GM19455 (cell line): ENCODE data around the gene RIN1.
A peak's percentile ranks its signal among the peaks of the same experiment; 100 is the strongest.
"Not testable (repeated sequence)": the region's sequence is repeated elsewhere in the genome, so short reads cannot be mapped to it uniquely, and the experiment has no call there.

ENCODE experiments used
- ATAC-seq: cut with Tn5 transposase; IDR thresholded peaks from one replicate; pipeline ENCODE4 v1.9.1; 2021; ENCODE audit not compliant: unreplicated experiment

The RIN1 gene

GRCh38 chr11:66359662-66360087, 23.4 kb upstream of the RIN1 start:
- ATAC-seq, result no peak

GRCh38 chr11:66350560-66351235, 14.5 kb upstream of the RIN1 start:
- not testable (repeated sequence) for ATAC-seq

DNA sequence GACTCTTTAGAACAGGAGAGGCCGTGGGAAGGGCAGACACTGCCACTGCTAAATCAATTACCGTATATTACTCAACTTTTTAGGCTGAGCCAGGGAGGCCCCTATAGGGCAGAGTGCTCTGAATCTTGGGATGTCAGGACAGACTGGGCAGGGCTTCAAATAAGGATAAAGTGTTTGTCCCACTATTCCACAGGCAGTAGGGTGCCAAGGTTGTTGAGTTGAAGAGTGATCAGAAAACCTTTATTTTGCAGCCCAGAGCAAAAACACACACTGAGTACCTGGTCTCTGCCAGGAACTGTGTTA, 12.8 kb upstream of the RIN1 start:
- ATAC-seq, result no peak

DNA sequence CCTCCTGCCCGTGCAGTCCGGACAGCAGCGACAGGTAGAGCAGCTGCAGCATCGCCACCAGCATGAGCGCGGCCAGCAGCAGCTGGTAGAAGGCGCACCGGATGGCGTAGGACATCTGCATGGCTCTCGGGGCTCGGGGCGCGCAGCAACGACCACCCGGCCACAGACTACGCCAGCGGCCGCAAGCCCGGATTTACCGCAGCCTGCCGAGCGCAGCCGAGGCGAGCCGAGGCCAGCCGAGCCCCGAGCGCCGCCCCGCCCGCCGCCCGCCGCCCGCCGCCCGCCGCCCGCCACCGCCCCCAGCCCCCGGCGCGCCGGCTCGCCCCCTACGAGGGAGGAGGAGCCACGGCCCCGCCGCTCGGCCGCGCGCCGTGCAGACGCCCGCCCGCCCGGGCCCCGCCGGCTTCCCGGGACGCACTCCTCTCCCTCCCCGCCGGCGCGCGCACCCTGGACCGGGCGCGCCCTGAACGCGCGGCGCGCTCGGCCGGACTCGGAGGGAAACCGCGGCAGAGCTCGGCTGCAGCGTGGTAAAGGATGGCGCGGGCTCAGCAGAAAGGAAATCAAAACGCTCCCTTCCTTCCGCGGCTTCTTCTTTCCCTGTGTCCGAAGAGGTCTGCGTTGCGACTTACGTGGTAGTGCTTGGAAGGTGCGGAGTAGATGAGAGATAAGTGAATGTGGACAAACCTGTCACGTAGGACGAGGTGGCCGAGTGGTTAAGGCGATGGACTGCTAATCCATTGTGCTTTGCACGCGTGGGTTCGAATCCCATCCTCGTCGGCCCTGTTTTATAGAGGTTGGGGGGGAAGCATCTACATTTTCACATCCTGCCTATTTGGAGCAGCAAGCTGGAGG, 11.4 kb upstream of the RIN1 start, which contains the start of gene B4GAT1:
B4GAT1 (minus strand) TSS at position 205 of the 852 bp plus-strand sequence; CDS start at position 121, 84 bp downstream.
- peak; percentile 43 for ATAC-seq

DNA sequence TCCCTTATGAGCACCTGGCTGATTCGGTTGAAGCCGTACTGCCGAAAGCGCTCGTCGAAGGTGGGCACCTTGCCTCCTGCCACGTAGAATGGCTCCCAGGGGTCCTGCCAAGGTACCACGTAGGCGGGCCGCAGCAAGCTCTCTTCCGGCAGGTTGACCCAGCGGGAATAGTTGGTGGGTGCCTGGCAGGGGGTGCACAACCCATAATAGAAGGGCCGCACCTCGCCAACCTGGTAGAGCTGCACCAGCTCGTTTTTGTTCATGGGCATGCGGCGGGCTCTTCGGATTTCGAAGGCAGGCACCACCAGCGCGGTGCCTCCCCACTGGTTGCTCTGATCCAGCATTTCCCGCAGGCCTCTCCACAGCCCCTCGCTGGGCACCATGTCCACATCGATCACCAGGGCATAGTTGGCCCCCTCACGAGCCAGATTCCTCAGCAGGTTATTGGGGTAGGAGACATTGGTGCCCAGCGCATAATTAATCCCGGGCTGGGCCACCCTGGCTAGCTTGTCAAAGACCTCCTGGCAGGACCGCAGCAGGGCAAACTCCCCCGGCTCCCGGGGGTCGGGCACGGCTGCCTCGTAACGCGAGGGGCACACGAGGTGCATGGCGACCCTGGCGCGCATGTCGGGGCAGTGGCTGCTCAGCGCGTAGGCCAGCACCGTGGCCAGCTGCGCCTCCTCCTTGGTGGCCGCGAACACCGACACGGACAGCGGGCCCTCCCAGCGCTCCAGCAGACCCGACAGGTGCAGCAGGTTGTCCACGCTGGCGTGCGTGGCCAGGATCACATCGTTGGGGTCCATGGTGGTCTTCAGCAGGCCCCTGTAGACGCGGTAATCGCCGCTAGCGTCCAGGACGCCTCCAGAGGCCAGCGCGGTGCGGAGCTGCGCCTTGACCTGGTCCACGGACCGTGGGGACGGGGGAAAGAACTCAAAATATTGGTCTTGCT, 10.5 kb upstream of the RIN1 start:
- no peak for ATAC-seq

DNA sequence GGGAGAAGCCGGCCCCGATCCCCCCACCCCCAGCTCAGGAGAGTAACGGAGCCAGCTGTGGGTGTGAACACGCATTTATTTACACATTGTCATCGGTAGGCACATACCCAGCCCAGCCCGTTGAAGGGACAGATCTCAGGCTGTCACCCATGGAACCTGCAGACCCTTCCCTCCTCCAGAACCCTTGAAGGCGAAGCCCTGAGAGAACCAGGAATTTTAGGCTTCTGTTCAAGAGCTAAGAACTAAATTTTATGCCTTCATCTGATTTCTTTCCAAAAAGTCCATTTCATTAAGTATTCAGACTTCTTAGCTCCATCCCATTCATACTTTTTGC, 9.0 kb upstream of the RIN1 start:
- peak; percentile 1 for ATAC-seq

GRCh38 chr11:66344550-66345315, 8.5 kb upstream of the RIN1 start, which contains the start of gene BRMS1:
TSS of gene BRMS1 (minus strand) at chr11:66345104. CDS start at chr11:66342234, 2,870 bp downstream.
- ATAC-seq, result peak; percentile 66

DNA sequence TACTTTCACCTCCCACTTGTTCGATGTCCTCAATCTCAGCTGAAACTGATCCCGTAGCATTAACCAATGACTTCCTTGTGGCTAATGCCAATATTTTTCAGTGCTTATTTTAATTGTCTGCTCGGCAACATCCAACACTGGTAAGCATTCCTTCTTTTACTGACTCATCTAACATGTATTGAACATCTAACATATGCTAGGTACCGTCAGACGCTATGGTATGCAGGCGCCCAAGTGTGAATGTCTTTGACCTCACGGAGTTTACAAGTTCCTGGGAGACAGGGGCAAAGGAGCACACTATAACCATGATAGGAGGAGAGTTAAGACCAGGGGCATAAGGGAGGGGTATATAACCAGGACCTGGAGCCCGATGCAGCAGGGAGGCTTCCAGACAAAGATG, 6.9 kb upstream of the RIN1 start:
- no peak for ATAC-seq

- ATAC-seq, result no peak
Measured at GRCh38 chr11:66341502-66342126, 5.4 kb upstream of the RIN1 start.

- no peak for ATAC-seq
Measured at GRCh38 chr11:66340596-66341501, 4.6 kb upstream of the RIN1 start.

DNA sequence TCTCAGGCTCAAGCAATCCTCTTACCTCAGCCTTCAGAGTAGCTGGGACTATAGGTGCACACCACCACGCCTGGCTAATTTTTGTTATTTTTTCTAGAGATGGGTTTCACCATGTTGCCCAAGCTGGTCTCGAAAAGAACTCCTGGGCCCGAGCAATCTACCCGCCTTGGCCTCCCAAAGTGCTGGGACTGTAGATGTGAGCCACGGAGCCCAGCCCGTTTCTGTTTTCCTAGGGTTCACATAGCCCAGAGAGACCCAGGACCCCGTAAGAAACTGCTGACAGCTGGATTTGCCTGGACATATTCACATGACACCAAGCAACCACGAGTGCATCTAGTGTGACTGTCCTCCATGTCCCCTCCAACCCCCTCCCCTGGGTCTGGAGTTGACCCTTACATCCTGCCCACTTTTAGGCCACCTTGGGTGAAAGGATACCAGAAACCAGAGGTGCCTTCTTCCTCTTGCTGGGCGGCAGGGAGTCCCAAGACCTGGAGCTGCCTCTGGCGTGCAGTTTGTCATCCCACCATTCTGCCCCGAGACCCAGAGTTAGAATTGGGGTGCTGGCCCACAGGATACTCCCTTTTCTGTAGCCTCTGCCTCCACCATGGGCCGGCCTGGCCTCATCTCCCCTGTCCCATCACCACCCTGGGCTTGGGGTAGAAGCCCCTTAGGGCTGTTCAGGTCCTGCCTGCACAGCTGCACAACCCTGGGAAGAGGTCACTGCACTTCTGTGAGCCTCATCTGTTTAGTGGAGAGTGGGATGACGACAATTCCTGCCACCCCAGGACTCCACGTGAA, 3.7 kb upstream of the RIN1 start:
- ATAC-seq, result no peak

- ATAC-seq, result no peak
Measured at GRCh38 chr11:66339162-66339675, 3.0 kb upstream of the RIN1 start.

- ATAC-seq, result no peak
Measured at GRCh38 chr11:66338276-66339161, 2.3 kb upstream of the RIN1 start.

GRCh38 chr11:66337103-66337899, 1.1 kb upstream of the RIN1 start:
- no peak for ATAC-seq

GRCh38 chr11:66335531-66336233, 552 bp downstream of the RIN1 start:
- ATAC-seq, result no peak
